Measurements from ENCODE around the gene ECM1. TPM values are rescaled to one million over a fixed set of nuclear protein-coding genes. Genes with fewer than 3 reads are reported as not detected.
A peak's percentile ranks its signal among the peaks of the same experiment; 100 is the strongest.

ECM1 gene
- polyA plus RNA-seq, 1 donor (not counting 4 experiments of a cell fraction or from before 2014, with no cell fraction given), result 23.6 TPM

GRCh38 chr1:150474869-150475268, 33.0 kb upstream of the ECM1 start:
- no peaks in the 10 kb centered on the region for H3K79me2 ChIP-seq (ENCODE audit: control insufficient read depth, insufficient read depth, low read length)
- H3K4me1 ChIP-seq (ENCODE audit: control insufficient read depth, extremely low read depth, insufficient read depth, low read length), result peaks cover 29% of the 10 kb centered on the region
- no peak overlapping the region for H3K27ac ChIP-seq (ENCODE audit: control insufficient read depth, insufficient read depth, low read length)
- DNase-seq (ENCODE audit: low read depth, low spot score) (no peak), FAIRE-seq (no peak)
- TF ChIP-seq EZH2 (IDR thresholded peaks at IDR 0.05; ENCODE audit: low read length), result no peak
- no peak for TF ChIP-seq CTCF (optimal IDR thresholded peaks at IDR 0.05 in 1 of 3, IDR thresholded peaks at IDR 0.05 in 1 of 3, conservative IDR thresholded peaks at IDR 0.05 in 1 of 3; ENCODE audit: extremely low read depth in 1 of 3, insufficient read depth in 2 of 3, low read length in 3 of 3)
- no peaks in the 10 kb centered on the region for H4K20me1 ChIP-seq (ENCODE audit: control insufficient read depth, extremely low read depth, insufficient read depth, low read length)
- H3K9me3 ChIP-seq (ENCODE audit: control insufficient read depth, low read depth, low read length), result no peaks in the 10 kb centered on the region
- no peak overlapping the region for H2AFZ ChIP-seq (ENCODE audit: control insufficient read depth, low read length)
- H3K9ac ChIP-seq (ENCODE audit: control insufficient read depth, extremely low read depth, insufficient read depth, low read length), result no peak overlapping the region
- dilution Hi-C loops (cut with MboI; ENCODE audit: extremely low pct_ligation_motif_present, low sequenced_read_pairs), result no loop called here
- peaks cover 8 to 16% of the 10 kb centered on the region in 2 experiments for H3K36me3 ChIP-seq (ENCODE audit: control insufficient read depth in 2 of 2, extremely low read depth in 1 of 2, insufficient read depth in 2 of 2, low read length in 2 of 2)
- H3K9me1 ChIP-seq (ENCODE audit: control insufficient read depth, extremely low read depth, insufficient read depth, low read length), result no peaks in the 10 kb centered on the region
- H3K4me2 ChIP-seq (ENCODE audit: control insufficient read depth, extremely low read depth, insufficient read depth, low read depth, low read length), result no peak overlapping the region
- no peaks in the 10 kb centered on the region for H3K27me3 ChIP-seq (ENCODE audit: control insufficient read depth, extremely low read depth, insufficient read depth, low read length)
- no peak overlapping the region for H3K4me3 ChIP-seq (ENCODE audit: control insufficient read depth in 2 of 3, extremely low read depth in 1 of 3, insufficient read depth in 2 of 3, low read depth in 1 of 3, low read length in 3 of 3)

GRCh38 chr1:150476754-150477153, 31.2 kb upstream of the ECM1 start:
- Histone ChIP-seq H3K4me1 (ENCODE audit: control insufficient read depth, extremely low read depth, insufficient read depth, low read length) (peaks cover 30% of the 10 kb centered on the region), H3K4me2 (ENCODE audit: control insufficient read depth, extremely low read depth, insufficient read depth, low read depth, low read length) (peak overlapping the region; percentile 87), H4K20me1 (ENCODE audit: control insufficient read depth, extremely low read depth, insufficient read depth, low read length) (no peaks in the 10 kb centered on the region), H3K9me3 (ENCODE audit: control insufficient read depth, low read depth, low read length) (no peaks in the 10 kb centered on the region), H3K79me2 (ENCODE audit: control insufficient read depth, insufficient read depth, low read length) (no peaks in the 10 kb centered on the region), H3K27ac (ENCODE audit: control insufficient read depth, insufficient read depth, low read length) (peak overlapping the region; percentile 96), H3K27me3 (ENCODE audit: control insufficient read depth, extremely low read depth, insufficient read depth, low read length) (no peaks in the 10 kb centered on the region), H3K9ac (ENCODE audit: control insufficient read depth, extremely low read depth, insufficient read depth, low read length) (peak overlapping the region; percentile 75), H3K4me3 (ENCODE audit: control insufficient read depth in 2 of 3, extremely low read depth in 1 of 3, insufficient read depth in 2 of 3, low read depth in 1 of 3, low read length in 3 of 3) (no peak overlapping the region), H3K9me1 (ENCODE audit: control insufficient read depth, extremely low read depth, insufficient read depth, low read length) (no peaks in the 10 kb centered on the region), H3K36me3 (ENCODE audit: control insufficient read depth in 2 of 2, extremely low read depth in 1 of 2, insufficient read depth in 2 of 2, low read length in 2 of 2) (peaks cover 0 to 6% of the 10 kb centered on the region in 2 experiments), H2AFZ (ENCODE audit: control insufficient read depth, low read length) (no peak overlapping the region)
- DNase-seq (ENCODE audit: low read depth, low spot score) (no peak), FAIRE-seq (no peak)
- dilution Hi-C loops (cut with MboI; ENCODE audit: extremely low pct_ligation_motif_present, low sequenced_read_pairs), result no loop called here
- no peak for TF ChIP-seq CTCF (optimal IDR thresholded peaks at IDR 0.05 in 1 of 3, IDR thresholded peaks at IDR 0.05 in 1 of 3, conservative IDR thresholded peaks at IDR 0.05 in 1 of 3; ENCODE audit: extremely low read depth in 1 of 3, insufficient read depth in 2 of 3, low read length in 3 of 3)
- TF ChIP-seq EZH2 (IDR thresholded peaks at IDR 0.05; ENCODE audit: low read length), result no peak

All from keratinocyte (primary cell).